ENCODE measurements around the gene MME.

The MME gene

DNA sequence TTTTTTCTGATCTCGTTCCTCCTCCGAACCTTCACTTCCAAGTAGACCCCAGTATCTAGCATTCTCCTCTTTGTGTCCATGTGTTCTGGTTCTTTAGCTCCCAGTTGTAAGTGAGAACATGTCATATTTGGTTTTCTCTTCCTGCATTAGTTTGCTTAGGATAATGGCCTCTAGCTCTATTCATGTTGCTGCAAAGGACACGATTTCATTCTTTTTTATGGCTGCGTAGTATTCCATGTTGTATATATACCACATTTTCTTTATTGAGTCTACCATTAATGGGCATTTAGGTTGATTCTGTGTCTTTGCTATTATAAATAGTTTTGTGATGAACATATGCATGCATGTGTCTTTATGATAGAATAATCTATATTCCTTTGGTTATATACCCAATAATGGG is 30.2 kb upstream of the MME start:
- no peaks in the 10 kb centered on the region for H3K79me2 ChIP-seq (ENCODE audit: insufficient read depth, low read length)
- H3K9me3 ChIP-seq (ENCODE audit: insufficient read depth, low read depth, low read length): peaks cover 16% of the 10 kb centered on the region; the same call in 1 of the 2 replicates
- H4K20me1 ChIP-seq (ENCODE audit: insufficient read depth, low read length, poor library complexity, severe bottlenecking): no peaks in the 10 kb centered on the region
- H3K36me3 ChIP-seq (ENCODE audit: insufficient read depth, low read length): no peaks in the 10 kb centered on the region
- no peak overlapping the region for H3K4me3 ChIP-seq (ENCODE audit: low read length, poor library complexity, severe bottlenecking)
- H2AFZ ChIP-seq (ENCODE audit: low read length): no peak overlapping the region
- H3K4me1 ChIP-seq (ENCODE audit: insufficient read depth, low read length, poor library complexity, severe bottlenecking): no peaks in the 10 kb centered on the region
- no peak for TF ChIP-seq EZH2phosphoT487 (IDR thresholded peaks at IDR 0.05; ENCODE audit: borderline replicate concordance)
- H3K9me2 ChIP-seq (replicated peaks; ENCODE audit: low read depth, low read length): no peaks in the 10 kb centered on the region
- H3F3A ChIP-seq (ENCODE audit: low read depth): no peaks in the 10 kb centered on the region
- no peaks in the 10 kb centered on the region for H3K27me3 ChIP-seq (ENCODE audit: insufficient read depth, low read length, poor library complexity, severe bottlenecking)
- no peak overlapping the region for H3K4me2 ChIP-seq (ENCODE audit: low read depth, low read length, poor library complexity, severe bottlenecking)
- H3K9ac ChIP-seq (ENCODE audit: low read depth, low read length, poor library complexity, severe bottlenecking): no peak overlapping the region

DNA sequence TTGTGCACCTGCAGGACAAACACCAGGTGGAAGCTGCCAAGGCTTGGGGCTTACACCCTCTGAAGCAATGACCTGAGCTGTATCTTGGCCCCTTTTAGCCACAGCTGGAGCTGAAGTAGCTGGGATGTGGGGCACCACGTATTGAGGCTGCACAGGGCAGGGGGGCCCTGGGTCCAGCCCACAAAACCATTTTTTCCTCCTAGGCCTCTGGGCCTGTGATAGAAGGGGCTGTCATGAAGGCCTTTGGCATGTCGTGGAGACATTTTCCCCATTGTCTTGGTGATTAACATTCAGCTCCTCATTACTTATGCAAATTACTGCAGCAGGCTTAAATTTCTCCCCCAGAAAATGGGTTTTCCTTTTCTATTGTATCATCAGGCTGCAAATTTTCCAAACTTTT is 27.6 kb upstream of the MME start:
- H3K9me3 ChIP-seq (ENCODE audit: insufficient read depth, low read depth, low read length): peaks cover 19% of the 10 kb centered on the region; the same call in 1 of the 2 replicates
- no peak for TF ChIP-seq EZH2phosphoT487 (IDR thresholded peaks at IDR 0.05; ENCODE audit: borderline replicate concordance)
- no peaks in the 10 kb centered on the region for H3K36me3 ChIP-seq (ENCODE audit: insufficient read depth, low read length)
- H2AFZ ChIP-seq (ENCODE audit: low read length): no peak overlapping the region
- no peaks in the 10 kb centered on the region for H3K27me3 ChIP-seq (ENCODE audit: insufficient read depth, low read length, poor library complexity, severe bottlenecking)
- H3K79me2 ChIP-seq (ENCODE audit: insufficient read depth, low read length): no peaks in the 10 kb centered on the region
- H3F3A ChIP-seq (ENCODE audit: low read depth): no peaks in the 10 kb centered on the region
- H3K9me2 ChIP-seq (replicated peaks; ENCODE audit: low read depth, low read length): no peaks in the 10 kb centered on the region
- H3K4me1 ChIP-seq (ENCODE audit: insufficient read depth, low read length, poor library complexity, severe bottlenecking): no peaks in the 10 kb centered on the region
- no peaks in the 10 kb centered on the region for H4K20me1 ChIP-seq (ENCODE audit: insufficient read depth, low read length, poor library complexity, severe bottlenecking)
- H3K4me2 ChIP-seq (ENCODE audit: low read depth, low read length, poor library complexity, severe bottlenecking): no peak overlapping the region
- no peak overlapping the region for H3K9ac ChIP-seq (ENCODE audit: low read depth, low read length, poor library complexity, severe bottlenecking)
- no peak overlapping the region for H3K4me3 ChIP-seq (ENCODE audit: low read length, poor library complexity, severe bottlenecking)

DNA sequence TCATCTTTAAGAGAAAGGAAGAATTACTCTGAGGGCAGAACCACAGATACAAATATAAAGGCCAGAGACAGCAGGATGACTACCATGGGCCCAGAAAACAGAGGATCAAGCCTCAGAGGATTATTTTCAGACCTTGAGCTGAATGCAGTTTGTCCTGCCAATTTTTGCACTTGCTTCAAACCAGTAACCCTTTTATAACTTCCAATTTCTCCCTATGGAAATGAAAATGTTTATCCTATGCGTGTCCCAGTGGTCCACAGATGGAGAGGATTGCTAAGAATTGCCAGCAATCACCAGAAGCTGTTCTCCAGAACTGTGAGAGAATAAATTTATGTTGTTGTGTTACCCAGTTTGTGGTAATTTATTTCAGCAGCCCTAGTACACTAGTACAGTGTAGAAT is 26.4 kb upstream of the MME start:
- no peak overlapping the region for H3K4me3 ChIP-seq (ENCODE audit: low read length, poor library complexity, severe bottlenecking)
- H3K4me2 ChIP-seq (ENCODE audit: low read depth, low read length, poor library complexity, severe bottlenecking): no peak overlapping the region
- H2AFZ ChIP-seq (ENCODE audit: low read length): no peak overlapping the region
- H3F3A ChIP-seq (ENCODE audit: low read depth): no peaks in the 10 kb centered on the region
- H3K79me2 ChIP-seq (ENCODE audit: insufficient read depth, low read length): no peaks in the 10 kb centered on the region
- H3K9me2 ChIP-seq (replicated peaks; ENCODE audit: low read depth, low read length): no peaks in the 10 kb centered on the region
- no peak overlapping the region for H3K9ac ChIP-seq (ENCODE audit: low read depth, low read length, poor library complexity, severe bottlenecking)
- no peak for TF ChIP-seq CTCF (conservative IDR thresholded peaks at IDR 0.05; ENCODE audit: low read length)
- no peak for TF ChIP-seq EZH2phosphoT487 (IDR thresholded peaks at IDR 0.05; ENCODE audit: borderline replicate concordance)
- H3K27me3 ChIP-seq (ENCODE audit: insufficient read depth, low read length, poor library complexity, severe bottlenecking): no peaks in the 10 kb centered on the region
- H4K20me1 ChIP-seq (ENCODE audit: insufficient read depth, low read length, poor library complexity, severe bottlenecking): no peaks in the 10 kb centered on the region
- peaks cover 24% of the 10 kb centered on the region; the same call in 1 of the 2 replicates for H3K9me3 ChIP-seq (ENCODE audit: insufficient read depth, low read depth, low read length)
- H3K4me1 ChIP-seq (ENCODE audit: insufficient read depth, low read length, poor library complexity, severe bottlenecking): no peaks in the 10 kb centered on the region
- no peaks in the 10 kb centered on the region for H3K36me3 ChIP-seq (ENCODE audit: insufficient read depth, low read length)

GRCh38 chr3:155064920-155065319 is 15.2 kb upstream of the MME start:
- no peaks in the 10 kb centered on the region for H3K36me3 ChIP-seq (ENCODE audit: insufficient read depth, low read length)
- H3K9me2 ChIP-seq (replicated peaks; ENCODE audit: low read depth, low read length): no peaks in the 10 kb centered on the region
- peak overlapping the region; percentile 74 for H2AFZ ChIP-seq (ENCODE audit: low read length)
- TF ChIP-seq EZH2phosphoT487 (IDR thresholded peaks at IDR 0.05; ENCODE audit: borderline replicate concordance): no peak
- no peak for TF ChIP-seq CTCF (conservative IDR thresholded peaks at IDR 0.05; ENCODE audit: low read length)
- H3K9ac ChIP-seq (ENCODE audit: low read depth, low read length, poor library complexity, severe bottlenecking): no peak overlapping the region
- no peaks in the 10 kb centered on the region for H3K9me3 ChIP-seq (ENCODE audit: insufficient read depth, low read depth, low read length)
- no peaks in the 10 kb centered on the region for H4K20me1 ChIP-seq (ENCODE audit: insufficient read depth, low read length, poor library complexity, severe bottlenecking)
- H3K4me2 ChIP-seq (ENCODE audit: low read depth, low read length, poor library complexity, severe bottlenecking): peak overlapping the region; percentile 13
- H3K27me3 ChIP-seq (ENCODE audit: insufficient read depth, low read length, poor library complexity, severe bottlenecking): no peaks in the 10 kb centered on the region
- peaks cover 7% of the 10 kb centered on the region for H3K4me1 ChIP-seq (ENCODE audit: insufficient read depth, low read length, poor library complexity, severe bottlenecking)
- no peak overlapping the region for H3K4me3 ChIP-seq (ENCODE audit: low read length, poor library complexity, severe bottlenecking)
- H3K79me2 ChIP-seq (ENCODE audit: insufficient read depth, low read length): no peaks in the 10 kb centered on the region
- H3F3A ChIP-seq (ENCODE audit: low read depth): no peaks in the 10 kb centered on the region
